K562 (cell line): ENCODE results near the gene SPDYE6. TPM values are rescaled to one million over a fixed set of nuclear protein-coding genes. Genes with fewer than 3 reads are reported as not detected.
"Not testable (repeated sequence)": the region's sequence is repeated elsewhere in the genome, so short reads cannot be mapped to it uniquely, and the experiment has no call there.

Experiments used
- ATAC-seq: fragments of 200-7000 bp; cut with Tn5 transposase; 3 replicates; pipeline ENCODE4 v1.9.1; 2020; ENCODE audit warnings: moderate library complexity
- BruUV-seq: library from RNA; stranded (reverse); fragments of 400-500 nt; replicated peaks from 2 replicates; lab custom pipeline; 2021; lab: Mats Ljungman, UMichigan
- CTCF ChIA-PET: fragments of 300-600 bp; formaldehyde crosslinking; extraction: SDS; loops from one replicate; lab custom pipeline; 2021; ENCODE audit warnings: low intra/inter-chr PET ratio; lab: Yijun Ruan, JAX
- POLR2A ChIA-PET: fragments of 300-600, 350-650 bp; sonication (Branson Sonifier 250); formaldehyde crosslinking; extraction: SDS; loops from one replicate; lab custom pipeline; 2021; ENCODE audit warnings: antibody characterized with exemption, inconsistent platforms; lab: Yijun Ruan, JAX
- DNase-seq, 4 experiments: peaks; one replicate each; pipeline versions ENCODE4 v3.0.0 to v3.0.0-alpha.2; 2011 to 2018; ENCODE audit warnings: low spot score in 3 of 4, mixed read lengths in 3 of 4; ENCODE audit errors: extremely low read depth in 1 of 4
- FAIRE-seq: peaks from 2 replicates; lab custom pipeline; 2011; peaks lifted over from hg19 to GRCh38; lab: Jason Lieb, UNC
- H2AFZ ChIP-seq: 2 replicates; pipeline ENCODE4 v1.6.0; 2011; ENCODE audit warnings: low read depth, low read length, control low read depth, inconsistent platforms
- H3K27ac ChIP-seq: fragments of 200-600 bp; 3 replicates; pipeline ENCODE4 v1.8.0; 2011; ENCODE audit warnings: low read depth, mild to moderate bottlenecking, control low read depth, inconsistent platforms, low read length, moderate library complexity, mixed read lengths; ENCODE audit errors: extremely low read depth
- H3K27me3 ChIP-seq, 2 experiments: fragments of 300-600 bp in 1 of 2; 2 replicates in 1 of 2; 3 replicates in 1 of 2; pipeline versions ENCODE4 v1.6.0 to v1.8.0; 2011; ENCODE audit warnings: inconsistent platforms in 2 of 2, low read length in 2 of 2, mild to moderate bottlenecking in 1 of 2, mixed read lengths in 1 of 2, moderate library complexity in 1 of 2; ENCODE audit not compliant: control insufficient read depth in 2 of 2, insufficient read depth in 2 of 2
- H3K36me3 ChIP-seq: fragments of 300-600 bp; 3 replicates; pipeline ENCODE4 v1.8.0; 2011; ENCODE audit warnings: mild to moderate bottlenecking, low read length, inconsistent platforms; ENCODE audit not compliant: control insufficient read depth, insufficient read depth
- H3K4me1 ChIP-seq, 2 experiments: fragments of 200-600 bp in 1 of 2; replicated peaks in 1 of 2; 2 replicates in 1 of 2; 3 replicates in 1 of 2; pipeline versions ENCODE4 v1.5.1 to v1.8.0; 2011; ENCODE audit warnings: inconsistent platforms in 2 of 2, low read length in 2 of 2, mild to moderate bottlenecking in 1 of 2, mixed read lengths in 1 of 2, moderate library complexity in 1 of 2; ENCODE audit not compliant: control insufficient read depth in 2 of 2, insufficient read depth in 2 of 2
- H3K4me2 ChIP-seq: 2 replicates; pipeline ENCODE4 v1.6.1; 2011; ENCODE audit warnings: low read length, control low read depth, inconsistent platforms, mixed read lengths; ENCODE audit not compliant: insufficient read depth
- H3K4me3 ChIP-seq: fragments of 200-600 bp; sonication (generic), shearing (Covaris generic); 2 replicates; pipeline ENCODE4 v1.5.1; 2016; ENCODE audit warnings: control low read depth, inconsistent platforms
- H3K79me2 ChIP-seq: fragments of 200-600 bp; 3 replicates; pipeline ENCODE4 v1.8.0; 2011; ENCODE audit warnings: low read length, inconsistent platforms; ENCODE audit not compliant: control insufficient read depth, insufficient read depth
- H3K9ac ChIP-seq, 2 experiments: 2 replicates each; pipeline versions ENCODE4 v1.6.0 to v1.6.1; 2011; ENCODE audit warnings: low read depth in 2 of 2, low read length in 2 of 2, control low read depth in 1 of 2, inconsistent platforms in 1 of 2, mild to moderate bottlenecking in 1 of 2, mixed read lengths in 1 of 2; ENCODE audit not compliant: insufficient read depth in 1 of 2
- H3K9me1 ChIP-seq: one replicate; pipeline ENCODE4 v1.6.0; 2011; ENCODE audit warnings: inconsistent platforms, mild to moderate bottlenecking, low read length, moderate library complexity; ENCODE audit not compliant: control insufficient read depth, insufficient read depth
- H3K9me3 ChIP-seq: replicated peaks from 2 replicates; pipeline ENCODE4 v1.5.1; 2011; ENCODE audit warnings: low read depth, low read length, inconsistent platforms; ENCODE audit not compliant: control insufficient read depth, insufficient read depth
- H4K20me1 ChIP-seq: replicated peaks from 2 replicates; pipeline ENCODE4 v1.6.1; 2011; ENCODE audit warnings: low read length, inconsistent platforms, mixed read lengths; ENCODE audit not compliant: control insufficient read depth, insufficient read depth
- WGBS: fragments of 100-300 bp; shearing (Covaris generic); methylation state at CpG from one replicate; pipeline ENCODE4 v1.1.6; 2016; ENCODE audit warnings: low coverage, mixed read lengths; ENCODE audit not compliant: insufficient coverage; ENCODE audit errors: missing lambda C conversion rate; 5-methylcytosine and 5-hydroxymethylcytosine counted together
- in situ Hi-C: fragments of 300-500 bp; cut with MboI; formaldehyde crosslinking; loops from 4 replicates; pipeline ENCODE4 v1.15.0; 2018; ENCODE audit warnings: inconsistent platforms, mixed read lengths
- intact Hi-C: fragments of 100-400 bp; cut with micrococcal nuclease; formaldehyde crosslinking; loops from 2 replicates; pipeline ENCODE4 v1.14.2; 2022
- polyA plus RNA-seq, 8 experiments: library from polyadenylated mRNA; depleted of rRNA in 4 of 8; stranded (reverse) in 5 of 8; unstranded in 3 of 8; fragments of >200 nt; fragmentation: Nextera tagmentation in 2 of 8; fragmentation: Illumina TruSeq in 1 of 8; extraction: Ambion mirVana in 2 of 8; extraction: Trizol in 1 of 8; gene quantifications; 2 replicates each; pipeline versions ENCODE4 v1.2.1 to v1.2.3, GENCODE V29; 2011 to 2014; ENCODE audit warnings: inconsistent platforms in 1 of 8, missing spikeins in 1 of 8
- total RNA-seq, 7 experiments: library from RNA; depleted of rRNA in 6 of 7; stranded (reverse); fragments of >200 nt in 6 of 7; fragmentation: Illumina TruSeq in 2 of 7; extraction: Trizol in 2 of 7; gene quantifications; 2 replicates each; pipeline versions ENCODE4 v1.2.1 to v1.2.3, GENCODE V29; 2011 to 2021; ENCODE audit warnings: low replicate concordance in 1 of 7

Gene SPDYE6
- total and polyA plus RNA-seq, 9 of the 15 experiments (the other 6 are each of a cell fraction or from before 2014, with no cell fraction given), result 0.24 to 0.35 TPM; not detected in 7

GRCh38 chr7:102372796-102373195, 16.6 kb upstream of the SPDYE6 start:
- ATAC-seq, H3K9ac ChIP-seq, BruUV-seq, H3K9me3 ChIP-seq, intact Hi-C loops, FAIRE-seq, H4K20me1 ChIP-seq, in situ Hi-C loops, H3K4me2 ChIP-seq, DNase-seq, POLR2A ChIA-PET, H3K27ac ChIP-seq, CTCF ChIA-PET, H3K9me1 ChIP-seq, H2AFZ ChIP-seq, H3K27me3 ChIP-seq, H3K4me1 ChIP-seq, H3K4me3 ChIP-seq: not testable (repeated sequence)
- 100% methylated on average over 1 of the region's 2 CpGs for WGBS
- Histone ChIP-seq H3K36me3 (peaks cover 40% of the 10 kb centered on the region), H3K79me2 (peaks cover 31% of the 10 kb centered on the region)

GRCh38 chr7:102370038-102370437, 13.8 kb upstream of the SPDYE6 start:
- H4K20me1 ChIP-seq, FAIRE-seq, H3K4me3 ChIP-seq, H3K9ac ChIP-seq, H3K9me3 ChIP-seq, H3K9me1 ChIP-seq, H3K4me1 ChIP-seq, ATAC-seq, CTCF ChIA-PET, H3K4me2 ChIP-seq, H3K27me3 ChIP-seq, in situ Hi-C loops, DNase-seq, POLR2A ChIA-PET, intact Hi-C loops, H3K27ac ChIP-seq, H2AFZ ChIP-seq, BruUV-seq: not testable (repeated sequence)
- Histone ChIP-seq H3K36me3 (peaks cover 31% of the 10 kb centered on the region; the same call in 2 of the 3 replicates), H3K79me2 (peaks cover 40% of the 10 kb centered on the region)

GRCh38 chr7:102365390-102365789, 9.1 kb upstream of the SPDYE6 start:
- H3K4me3 ChIP-seq, intact Hi-C loops, FAIRE-seq, in situ Hi-C loops, DNase-seq, H3K4me1 ChIP-seq, CTCF ChIA-PET, H3K4me2 ChIP-seq, ATAC-seq, H3K9me3 ChIP-seq, H2AFZ ChIP-seq, H3K27me3 ChIP-seq, BruUV-seq, H4K20me1 ChIP-seq, POLR2A ChIA-PET, H3K9ac ChIP-seq, H3K27ac ChIP-seq, H3K9me1 ChIP-seq: not testable (repeated sequence)
- 25% methylated on average over 6 of the region's 7 CpGs for WGBS
- H3K36me3 ChIP-seq, result peaks cover 18% of the 10 kb centered on the region; the same call in 2 of the 3 replicates
- peaks cover 38% of the 10 kb centered on the region for H3K79me2 ChIP-seq
